ENCODE data around the gene PRAC1.

The PRAC1 gene

DNA sequence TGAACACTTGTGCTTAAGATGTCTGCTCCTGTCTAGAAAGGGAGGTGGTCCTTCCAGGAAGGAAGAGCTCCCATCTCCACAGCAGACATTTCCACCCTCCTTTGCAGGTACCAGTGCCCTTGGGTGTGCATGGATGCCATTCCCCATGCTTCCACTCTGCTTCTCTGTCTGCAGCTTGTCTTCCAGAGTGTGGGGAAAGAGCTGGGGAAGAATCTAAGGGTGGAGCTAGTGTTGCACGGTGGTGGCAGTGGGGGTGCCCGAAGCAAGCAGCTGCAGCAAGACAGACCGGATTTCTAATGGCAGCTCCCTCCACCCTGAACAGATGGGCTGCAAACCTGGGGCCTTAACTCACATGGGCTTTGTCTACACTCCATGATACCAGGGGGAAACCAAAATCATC is 28.9 kb upstream of the PRAC1 start:
- TF ChIP-seq EZH2 (IDR thresholded peaks at IDR 0.05; ENCODE audit: borderline replicate concordance, low read depth, low read length, severe bottlenecking) (no peak), CTCF (IDR thresholded peaks at IDR 0.05; ENCODE audit: borderline replicate concordance, extremely low read depth, low read length, poor library complexity, severe bottlenecking) (no peak)
- no peak for ATAC-seq (ENCODE audit: insufficient read depth, low read depth)
- H3K36me3 ChIP-seq (ENCODE audit: insufficient read depth, low read length), result no peaks in the 10 kb centered on the region
- H3K9ac ChIP-seq (ENCODE audit: low read depth, low read length), result no peak overlapping the region
- H4K20me1 ChIP-seq (ENCODE audit: insufficient read depth, low read length), result peaks cover 4% of the 10 kb centered on the region; the same call in 1 of the 2 replicates
- no peaks in the 10 kb centered on the region for H3K4me1 ChIP-seq (ENCODE audit: insufficient read depth, low read length)
- no peak for DNase-seq
- peaks cover 59% of the 10 kb centered on the region for H3K27me3 ChIP-seq (ENCODE audit: insufficient read depth, low read length, poor library complexity)
- no peaks in the 10 kb centered on the region for H3K79me2 ChIP-seq (ENCODE audit: insufficient read depth, low read length)
- H2AFZ ChIP-seq (ENCODE audit: low read depth, low read length), result no peak overlapping the region
- no peak overlapping the region for H3K27ac ChIP-seq (ENCODE audit: low read length)
- no peaks in the 10 kb centered on the region for H3K9me3 ChIP-seq (ENCODE audit: insufficient read depth, low read length, severe bottlenecking)
- H3K4me3 ChIP-seq (ENCODE audit: low read depth in 1 of 2, low read length in 2 of 2), result no peak overlapping the region
- no peak overlapping the region for H3K4me2 ChIP-seq (ENCODE audit: insufficient read depth, low read length)

DNA sequence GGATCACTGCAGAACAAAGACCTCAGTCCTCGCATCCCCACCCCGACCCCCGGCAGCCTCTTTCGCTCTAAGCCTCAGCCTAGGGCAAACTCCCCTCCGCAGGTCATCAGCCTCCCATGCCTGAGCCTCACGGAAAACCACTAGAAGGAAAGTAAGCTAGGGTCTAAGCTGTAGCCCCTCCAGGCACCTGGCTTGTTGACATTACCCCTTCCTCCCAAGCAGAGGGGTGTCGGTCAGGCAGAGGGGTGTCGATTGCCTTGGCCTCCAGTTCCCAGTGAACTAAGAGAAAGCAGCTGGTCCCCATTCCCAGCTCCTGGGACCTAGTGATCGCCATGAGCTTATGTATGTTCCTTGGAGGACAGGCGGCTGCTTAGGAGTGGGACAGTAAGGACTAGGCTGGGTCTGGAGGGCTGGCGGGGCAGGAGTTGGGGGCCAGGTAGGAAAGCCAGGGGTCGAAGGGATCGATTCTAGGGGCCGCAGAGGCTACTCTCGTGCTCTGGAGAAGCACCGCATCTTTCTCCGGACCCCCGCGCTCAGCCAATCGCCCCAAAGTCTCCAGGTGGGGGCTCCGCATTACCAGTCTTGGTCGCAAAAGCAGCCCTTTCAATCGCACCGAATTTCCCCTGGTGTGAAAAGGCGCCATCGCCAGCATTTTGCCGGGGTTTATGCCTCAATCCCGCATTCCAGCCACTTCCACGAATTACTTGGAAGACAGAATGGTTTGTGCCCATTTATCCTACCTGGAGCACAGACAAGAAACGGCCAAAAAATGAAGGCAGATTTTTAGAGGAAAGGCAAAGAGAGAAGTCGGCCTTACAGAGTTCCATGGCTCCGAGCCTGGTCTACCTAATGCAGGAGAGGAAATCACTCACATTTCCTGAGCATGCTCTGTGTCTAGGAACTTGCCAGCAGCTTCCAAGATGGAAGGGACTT is 27.6 kb upstream of the PRAC1 start:
- Histone ChIP-seq H3K9ac (ENCODE audit: low read depth, low read length) (no peak overlapping the region), H3K79me2 (ENCODE audit: insufficient read depth, low read length) (no peaks in the 10 kb centered on the region), H3K27me3 (ENCODE audit: insufficient read depth, low read length, poor library complexity) (peaks cover 69% of the 10 kb centered on the region), H3K27ac (ENCODE audit: low read length) (no peak overlapping the region), H2AFZ (ENCODE audit: low read depth, low read length) (no peak overlapping the region), H3K4me2 (ENCODE audit: insufficient read depth, low read length) (no peak overlapping the region), H3K4me3 (ENCODE audit: low read depth in 1 of 2, low read length in 2 of 2) (no peak overlapping the region), H4K20me1 (ENCODE audit: insufficient read depth, low read length) (peaks cover 4% of the 10 kb centered on the region; the same call in 1 of the 2 replicates), H3K9me3 (ENCODE audit: insufficient read depth, low read length, severe bottlenecking) (no peaks in the 10 kb centered on the region), H3K36me3 (ENCODE audit: insufficient read depth, low read length) (no peaks in the 10 kb centered on the region), H3K4me1 (ENCODE audit: insufficient read depth, low read length) (no peaks in the 10 kb centered on the region)
- DNase-seq (no peak), ATAC-seq (ENCODE audit: insufficient read depth, low read depth) (no peak)
- TF ChIP-seq EZH2 (IDR thresholded peaks at IDR 0.05; ENCODE audit: borderline replicate concordance, low read depth, low read length, severe bottlenecking), result no peak
- TF ChIP-seq CTCF (IDR thresholded peaks at IDR 0.05; ENCODE audit: borderline replicate concordance, extremely low read depth, low read length, poor library complexity, severe bottlenecking), result no peak

GRCh38 chr17:48748718-48749566 is 26.6 kb upstream of the PRAC1 start:
- TF ChIP-seq EZH2 (IDR thresholded peaks at IDR 0.05; ENCODE audit: borderline replicate concordance, low read depth, low read length, severe bottlenecking) (no peak), CTCF (IDR thresholded peaks at IDR 0.05; ENCODE audit: borderline replicate concordance, extremely low read depth, low read length, poor library complexity, severe bottlenecking) (no peak)
- H3K4me3 ChIP-seq (ENCODE audit: low read depth in 1 of 2, low read length in 2 of 2), result no peak overlapping the region
- no peaks in the 10 kb centered on the region for H3K4me1 ChIP-seq (ENCODE audit: insufficient read depth, low read length)
- H2AFZ ChIP-seq (ENCODE audit: low read depth, low read length), result no peak overlapping the region
- H3K27ac ChIP-seq (ENCODE audit: low read length), result no peak overlapping the region
- DNase-seq, result no peak
- H4K20me1 ChIP-seq (ENCODE audit: insufficient read depth, low read length), result peaks cover 4% of the 10 kb centered on the region; the same call in 1 of the 2 replicates
- no peak overlapping the region for H3K4me2 ChIP-seq (ENCODE audit: insufficient read depth, low read length)
- no peaks in the 10 kb centered on the region for H3K79me2 ChIP-seq (ENCODE audit: insufficient read depth, low read length)
- H3K9ac ChIP-seq (ENCODE audit: low read depth, low read length), result no peak overlapping the region
- no peak for ATAC-seq (ENCODE audit: insufficient read depth, low read depth)
- H3K9me3 ChIP-seq (ENCODE audit: insufficient read depth, low read length, severe bottlenecking), result no peaks in the 10 kb centered on the region
- H3K27me3 ChIP-seq (ENCODE audit: insufficient read depth, low read length, poor library complexity), result peaks cover 74% of the 10 kb centered on the region
- no peaks in the 10 kb centered on the region for H3K36me3 ChIP-seq (ENCODE audit: insufficient read depth, low read length)
